Coronary artery (tissue), 2 donors: ENCODE results near the gene GNAL.

Experiments used
- DNase-seq: peaks from one replicate; pipeline ENCODE4 v3.0.0-alpha.2; 2017; ENCODE audit warnings: low spot score
- H3K27ac ChIP-seq, 2 donors: fragments of 200-600 bp; sonication (generic); one replicate each; pipeline ENCODE4 v1.5.1; 2016 to 2019
- H3K4me3 ChIP-seq: fragments of 200-600 bp; sonication (generic); 2 replicates; pipeline ENCODE4 v1.5.1; 2016; ENCODE audit warnings: mild to moderate bottlenecking, moderate library complexity
- TF ChIP-seq, protein P1 (sequence below): fragments of 200-600 bp; sonication (generic); IDR thresholded peaks from one replicate; pipeline ENCODE4 v1.5.1; 2019; ENCODE audit warnings: antibody characterized with exemption

Gene GNAL

DNA sequence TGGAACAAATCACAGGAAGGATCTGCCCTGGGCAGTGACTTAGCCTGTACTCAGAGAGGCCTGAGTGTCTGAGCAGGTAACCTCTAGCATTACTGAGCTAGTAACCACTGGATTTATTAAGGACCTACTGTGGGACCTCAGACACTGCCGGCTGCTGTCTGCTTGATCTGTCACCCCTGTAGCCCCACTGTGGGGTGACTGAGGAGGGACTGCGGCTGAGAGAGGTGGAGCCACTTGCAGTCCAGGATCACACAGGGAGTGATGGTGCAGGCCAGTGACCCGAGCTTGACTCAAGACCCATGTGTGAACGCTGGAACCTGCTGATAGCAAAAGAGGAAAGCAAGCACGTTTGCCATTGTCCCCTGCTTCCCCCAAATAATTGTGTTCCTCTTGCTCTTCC lies 177.7 kb downstream of the GNAL start:
- Histone ChIP-seq H3K4me3 (no peak overlapping the region), H3K27ac (no peak overlapping the region)
- TF ChIP-seq, protein P1, sequence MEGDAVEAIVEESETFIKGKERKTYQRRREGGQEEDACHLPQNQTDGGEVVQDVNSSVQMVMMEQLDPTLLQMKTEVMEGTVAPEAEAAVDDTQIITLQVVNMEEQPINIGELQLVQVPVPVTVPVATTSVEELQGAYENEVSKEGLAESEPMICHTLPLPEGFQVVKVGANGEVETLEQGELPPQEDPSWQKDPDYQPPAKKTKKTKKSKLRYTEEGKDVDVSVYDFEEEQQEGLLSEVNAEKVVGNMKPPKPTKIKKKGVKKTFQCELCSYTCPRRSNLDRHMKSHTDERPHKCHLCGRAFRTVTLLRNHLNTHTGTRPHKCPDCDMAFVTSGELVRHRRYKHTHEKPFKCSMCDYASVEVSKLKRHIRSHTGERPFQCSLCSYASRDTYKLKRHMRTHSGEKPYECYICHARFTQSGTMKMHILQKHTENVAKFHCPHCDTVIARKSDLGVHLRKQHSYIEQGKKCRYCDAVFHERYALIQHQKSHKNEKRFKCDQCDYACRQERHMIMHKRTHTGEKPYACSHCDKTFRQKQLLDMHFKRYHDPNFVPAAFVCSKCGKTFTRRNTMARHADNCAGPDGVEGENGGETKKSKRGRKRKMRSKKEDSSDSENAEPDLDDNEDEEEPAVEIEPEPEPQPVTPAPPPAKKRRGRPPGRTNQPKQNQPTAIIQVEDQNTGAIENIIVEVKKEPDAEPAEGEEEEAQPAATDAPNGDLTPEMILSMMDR = no peak
- no peak for DNase-seq

DNA sequence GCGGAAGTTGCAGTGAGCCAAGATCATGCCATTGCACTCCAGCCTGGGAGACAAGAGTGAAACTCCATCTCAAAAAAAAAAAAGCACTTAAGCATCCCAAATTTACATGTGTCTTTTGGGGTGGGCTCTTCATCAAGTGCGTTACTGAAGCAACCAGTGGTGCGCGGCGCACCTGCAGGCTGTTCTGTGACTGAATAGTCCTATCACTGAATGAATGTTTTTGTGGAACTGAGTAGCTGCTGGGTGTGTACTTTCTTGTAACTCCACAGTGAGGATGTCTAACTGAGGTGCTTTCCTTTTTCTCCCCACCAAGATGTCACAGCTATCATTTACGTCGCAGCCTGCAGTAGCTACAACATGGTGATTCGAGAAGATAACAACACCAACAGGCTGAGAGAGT lies 179.2 kb downstream of the GNAL start:
- H3K4me3 ChIP-seq = no peak overlapping the region
- DNase-seq = no peak
- no peak overlapping the region for H3K27ac ChIP-seq
- TF ChIP-seq, protein P1 = no peak

DNA sequence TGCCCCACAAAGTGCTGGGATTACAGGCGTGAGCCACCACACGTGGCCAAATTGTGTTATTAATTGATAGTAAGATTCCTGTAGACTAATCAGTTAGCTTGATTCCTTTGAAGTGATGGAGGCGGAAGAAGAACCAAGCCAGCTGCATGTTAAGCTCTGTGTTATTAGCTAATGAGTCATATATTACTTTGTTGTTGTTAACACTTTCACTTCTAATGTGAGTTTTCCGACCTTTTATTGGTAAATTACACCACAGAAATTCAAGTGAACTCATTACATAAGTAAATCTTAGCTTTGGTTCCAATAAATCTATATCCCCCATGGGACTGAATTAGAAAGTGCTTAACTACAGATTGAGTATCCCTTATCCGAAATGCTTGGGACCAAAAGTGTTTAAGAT lies 182.4 kb downstream of the GNAL start:
- TF ChIP-seq, protein P1 = no peak
- DNase-seq = no peak
- Histone ChIP-seq H3K27ac (no peak overlapping the region), H3K4me3 (no peak overlapping the region)

DNA sequence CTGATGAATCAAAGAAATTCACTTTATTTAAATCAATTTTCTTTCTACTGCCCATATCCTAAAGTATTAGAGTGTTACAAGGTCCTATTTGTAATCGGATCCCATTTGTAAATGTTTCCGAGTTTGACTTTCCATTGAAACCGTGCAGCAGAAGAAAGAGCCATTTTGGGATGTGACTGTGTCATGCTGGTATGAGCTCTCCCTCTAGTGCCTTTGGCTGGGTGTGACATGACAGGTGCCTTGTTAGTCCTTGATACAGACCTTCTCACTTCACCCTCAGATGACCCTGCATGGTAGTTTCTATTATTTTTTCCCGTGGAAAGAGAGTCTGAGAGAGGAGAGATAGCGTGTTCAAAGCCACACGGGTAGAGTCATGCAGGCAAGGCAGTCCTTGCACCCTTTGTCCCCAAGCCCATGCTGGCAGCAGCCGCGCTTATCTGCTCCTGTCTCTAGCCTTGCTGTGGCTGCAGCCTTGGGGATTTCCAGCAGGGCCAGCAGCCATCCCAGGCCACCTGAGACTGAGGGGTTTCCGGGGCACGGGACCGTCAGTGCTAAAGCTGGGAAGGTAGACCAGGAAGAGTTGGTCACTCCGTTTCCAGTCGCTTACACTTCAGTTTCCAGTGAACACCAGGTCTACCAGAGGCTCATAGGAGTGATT lies 183.5 kb downstream of the GNAL start:
- Histone ChIP-seq H3K27ac (no peak overlapping the region), H3K4me3 (no peak overlapping the region)
- no peak for DNase-seq
- TF ChIP-seq, protein P1 = no peak

DNA sequence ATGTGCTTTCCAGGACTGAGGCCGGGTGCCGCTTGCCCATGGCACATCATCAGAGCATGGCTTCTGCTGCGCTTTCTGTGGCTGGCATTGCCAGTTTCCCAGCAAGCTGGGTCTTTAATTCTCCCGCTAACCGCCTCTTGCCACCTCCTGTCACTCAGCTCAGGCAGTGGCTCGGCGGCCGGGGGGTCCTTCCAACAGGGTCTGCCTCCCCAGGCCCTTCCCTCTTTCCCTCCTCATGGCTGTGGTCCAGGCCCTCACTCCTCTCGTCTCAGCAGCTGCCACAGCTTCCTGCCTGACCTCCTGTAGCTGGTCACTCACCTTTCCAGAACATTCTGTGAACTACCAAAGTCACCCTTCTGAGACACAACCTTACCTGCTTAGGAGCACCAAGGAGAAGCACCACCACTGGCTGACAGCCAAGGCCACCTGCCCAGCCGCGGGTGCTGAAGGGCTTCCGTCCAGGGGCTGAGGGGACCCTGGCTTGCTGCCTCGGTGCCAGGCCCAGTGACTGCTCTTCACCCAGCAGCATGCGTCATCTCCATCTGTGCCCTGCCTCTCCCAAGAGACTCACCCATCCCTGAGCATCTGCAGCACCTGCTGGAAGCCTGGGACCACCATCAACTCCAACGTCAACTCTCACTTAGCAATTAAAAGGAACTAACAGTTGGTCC lies 184.7 kb downstream of the GNAL start:
- no peak for DNase-seq
- TF ChIP-seq, protein P1 = no peak
- Histone ChIP-seq H3K27ac (no peak overlapping the region), H3K4me3 (no peak overlapping the region)

DNA sequence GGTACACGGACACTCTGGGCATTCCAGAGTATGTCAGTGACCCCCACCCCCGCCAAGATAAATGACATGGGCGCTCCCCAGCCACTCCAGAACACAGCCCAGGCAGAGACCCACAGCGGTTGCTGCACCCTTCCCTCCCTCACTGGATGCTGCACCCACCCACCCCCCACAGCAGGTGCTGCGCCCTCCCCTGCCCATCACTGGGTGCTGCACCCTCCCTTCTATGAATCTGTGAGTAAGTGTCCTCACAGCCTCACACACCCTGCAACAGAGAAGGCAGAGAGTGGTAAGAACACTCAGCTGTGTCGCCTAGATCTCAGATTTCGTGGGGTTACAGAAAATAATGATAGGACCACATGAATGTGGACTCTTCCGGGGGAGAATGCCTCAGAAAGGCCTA lies 185.6 kb downstream of the GNAL start:
- Histone ChIP-seq H3K4me3 (no peak overlapping the region), H3K27ac (no peak overlapping the region)
- TF ChIP-seq, protein P1 = no peak
- DNase-seq = no peak
